ENCODE results near the gene DIPK1C.
"Not testable (repeated sequence)": the region's sequence is repeated elsewhere in the genome, so short reads cannot be mapped to it uniquely, and the experiment has no call there.

Gene DIPK1C

DNA sequence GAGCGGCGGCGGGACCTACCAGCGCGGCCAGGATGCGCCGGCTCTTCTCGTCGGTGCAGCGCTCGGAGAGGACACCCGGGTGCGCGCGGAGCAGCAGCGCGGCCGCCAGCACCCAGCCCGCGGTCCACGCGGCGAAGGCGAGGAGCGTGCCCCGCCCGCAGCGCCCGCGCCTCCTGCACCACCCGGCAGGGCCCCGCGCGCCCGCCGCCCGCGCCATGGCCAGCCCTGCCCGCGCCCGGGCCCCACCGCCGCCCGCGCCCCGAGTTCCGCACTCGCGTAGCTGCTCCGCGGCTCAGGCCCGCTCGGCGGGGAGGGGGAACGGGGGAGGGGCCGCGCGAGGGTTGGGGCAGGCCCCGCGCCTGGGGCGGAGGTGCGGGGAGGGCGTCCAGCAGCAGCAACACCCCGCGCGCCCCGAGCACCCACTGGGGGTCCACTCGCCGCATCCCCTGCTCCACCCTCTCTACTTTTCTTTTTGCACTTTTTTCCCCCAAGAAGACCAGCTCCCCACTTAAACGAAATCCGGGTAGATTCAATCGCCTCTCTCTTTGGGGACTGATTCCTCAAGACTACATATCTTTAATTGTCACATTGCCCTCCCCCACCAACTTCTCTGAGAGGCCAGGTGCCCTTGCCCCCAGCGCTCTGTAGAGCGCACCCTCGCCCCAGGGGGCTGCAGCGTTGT, at the start of gene DIPK1C:
Gene DIPK1C (minus strand): TSS at position 266 of the 682 bp plus-strand sequence. CDS start 49 bp downstream, at position 217.
- no peak for DNase-seq

- no peak for DNase-seq
Measured at GRCh38 chr18:74506448-74507084, 49.5 kb upstream of the DIPK1C start.

DNA sequence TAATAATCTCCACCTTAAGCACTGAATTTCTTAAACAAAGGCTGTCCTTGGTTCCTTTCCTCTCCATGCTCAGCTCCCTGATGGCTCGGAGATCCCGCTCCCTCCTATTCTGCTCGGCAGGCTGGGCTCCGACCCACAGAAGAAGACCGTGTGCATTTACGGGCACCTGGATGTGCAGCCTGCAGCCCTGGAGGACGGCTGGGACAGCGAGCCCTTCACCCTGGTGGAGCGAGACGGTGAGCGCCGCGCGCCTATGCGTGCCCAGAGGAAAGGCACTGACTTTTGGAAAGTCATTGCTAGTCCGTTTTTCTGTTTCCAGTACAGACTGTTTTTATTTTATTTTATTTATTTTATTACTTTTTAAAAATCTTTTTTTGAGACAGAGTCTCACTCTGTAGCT, 48.7 kb upstream of the DIPK1C start:
- no peak for DNase-seq

DNA sequence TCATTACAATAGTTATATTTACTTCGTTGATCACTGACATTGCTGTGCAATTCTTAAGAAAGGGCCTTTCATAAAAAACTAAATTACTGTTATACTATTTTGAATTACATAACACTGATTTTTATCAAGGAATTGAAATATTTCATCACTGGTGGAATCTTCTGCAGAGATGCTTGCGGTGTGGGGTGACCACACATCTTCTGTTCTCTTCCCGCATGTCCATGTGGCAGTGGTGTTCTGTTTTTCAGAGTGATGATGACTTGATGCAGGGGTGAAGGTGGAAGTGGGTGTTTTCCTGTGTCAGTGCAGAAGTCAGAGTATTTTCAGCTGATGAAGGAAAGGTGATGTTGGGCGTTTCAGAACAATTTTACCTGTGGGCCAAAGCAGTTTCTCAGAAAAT, 46.0 kb upstream of the DIPK1C start:
- no peak for DNase-seq

DNA sequence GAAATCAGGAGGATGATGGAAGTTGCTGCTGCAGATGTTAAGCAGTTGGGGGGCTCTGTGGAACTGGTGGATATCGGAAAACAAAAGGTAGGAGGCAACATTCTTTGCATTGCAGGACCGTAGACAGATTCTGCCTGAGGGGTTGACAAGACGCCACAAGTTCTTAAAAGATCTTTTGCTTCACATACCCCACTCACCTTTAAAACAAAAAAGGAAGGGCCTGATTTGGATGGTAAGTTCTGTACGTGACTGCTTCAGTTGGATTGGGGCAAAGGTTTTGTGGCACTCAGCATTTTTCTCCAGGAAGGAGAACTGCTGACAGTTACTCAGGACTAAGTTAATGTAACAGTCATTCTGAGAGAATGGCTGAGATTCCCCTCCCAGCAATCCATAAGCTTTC, 44.3 kb upstream of the DIPK1C start:
- no peak for DNase-seq

- DNase-seq, result not testable (repeated sequence)
Measured at GRCh38 chr18:74500774-74501173, 43.7 kb upstream of the DIPK1C start.

- no peak for DNase-seq
Measured at GRCh38 chr18:74500372-74500771, 43.3 kb upstream of the DIPK1C start.

- DNase-seq, result no peak
Measured at GRCh38 chr18:74499633-74500032, 42.5 kb upstream of the DIPK1C start.

- no peak for DNase-seq
Measured at GRCh38 chr18:74498712-74499627, 41.9 kb upstream of the DIPK1C start.

DNA sequence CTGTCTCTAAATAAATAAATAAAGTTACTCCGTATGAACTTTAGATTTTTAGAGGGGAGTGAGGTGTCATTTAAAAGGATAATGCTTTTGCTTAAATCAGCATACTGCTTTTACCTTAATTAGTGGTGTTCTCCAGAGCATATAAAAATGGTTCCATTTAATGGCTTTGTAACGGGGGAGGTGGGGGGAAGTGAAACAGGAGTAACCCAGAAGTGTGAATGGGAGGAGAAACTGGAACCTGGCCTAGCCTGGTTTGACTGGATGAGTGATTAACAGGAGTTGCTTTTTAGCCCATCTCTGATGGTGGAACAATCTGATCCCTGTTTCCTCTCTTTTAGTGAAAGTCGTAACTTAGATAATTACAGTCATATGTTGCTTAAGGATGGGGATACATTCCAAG, 40.7 kb upstream of the DIPK1C start:
- no peak for DNase-seq

DNA sequence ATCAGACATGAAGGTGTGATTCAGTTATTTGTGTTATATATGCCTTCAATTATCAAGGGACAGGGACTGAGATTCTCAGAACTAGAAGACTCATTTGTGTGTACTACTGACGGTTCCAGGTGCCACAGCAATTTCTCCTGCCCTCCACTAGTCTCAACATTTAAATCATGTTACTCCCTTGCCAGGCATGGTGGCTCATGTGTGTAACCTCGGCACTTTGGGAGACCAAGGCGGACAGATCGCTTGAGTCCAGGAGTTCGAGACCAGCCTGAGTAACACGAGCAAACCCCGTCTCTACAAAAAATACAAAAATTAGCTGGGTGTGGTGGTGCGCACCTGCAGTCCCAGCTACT, 40.2 kb upstream of the DIPK1C start:
- no peak for DNase-seq

DNA sequence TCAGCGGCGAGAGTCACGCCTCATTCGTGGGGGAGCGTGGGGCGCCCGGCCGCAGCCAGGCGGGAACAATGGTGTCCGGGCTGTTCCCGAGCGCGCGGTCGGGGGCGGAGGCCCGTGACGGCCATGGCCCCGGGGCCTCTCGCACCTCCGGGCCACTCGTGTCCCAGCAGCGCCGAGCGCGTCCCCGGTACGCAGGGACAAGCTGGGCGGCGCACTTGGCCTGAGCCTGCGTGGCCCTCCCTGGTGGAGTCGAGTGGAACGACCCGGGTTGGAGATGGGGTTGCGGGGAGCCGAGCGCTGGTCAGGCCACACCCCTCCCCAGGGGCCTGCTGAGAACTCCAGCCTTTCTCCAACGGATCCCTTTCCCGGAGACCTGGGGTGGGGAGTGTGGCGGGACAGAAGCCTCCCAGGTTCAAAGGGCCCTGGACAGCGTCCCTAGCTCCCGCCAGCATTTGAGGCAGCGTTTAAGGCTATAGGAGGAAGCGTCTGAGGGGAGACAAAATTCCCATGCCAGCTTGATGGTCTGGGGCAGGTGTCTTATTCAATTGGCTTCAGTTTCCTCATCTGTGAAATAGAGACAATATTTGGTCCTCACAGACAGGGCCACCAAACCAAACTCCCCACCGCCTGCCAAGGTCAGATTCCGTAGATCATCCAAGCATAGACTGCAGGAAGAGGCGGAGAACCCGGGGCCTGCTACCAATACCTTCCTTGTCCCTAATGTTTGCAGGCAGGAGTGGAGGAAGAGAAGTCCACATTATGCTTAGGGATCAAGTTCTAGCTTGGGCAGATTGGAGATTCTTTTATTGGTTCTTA, 39.6 kb upstream of the DIPK1C start:
- DNase-seq, result no peak

DNA sequence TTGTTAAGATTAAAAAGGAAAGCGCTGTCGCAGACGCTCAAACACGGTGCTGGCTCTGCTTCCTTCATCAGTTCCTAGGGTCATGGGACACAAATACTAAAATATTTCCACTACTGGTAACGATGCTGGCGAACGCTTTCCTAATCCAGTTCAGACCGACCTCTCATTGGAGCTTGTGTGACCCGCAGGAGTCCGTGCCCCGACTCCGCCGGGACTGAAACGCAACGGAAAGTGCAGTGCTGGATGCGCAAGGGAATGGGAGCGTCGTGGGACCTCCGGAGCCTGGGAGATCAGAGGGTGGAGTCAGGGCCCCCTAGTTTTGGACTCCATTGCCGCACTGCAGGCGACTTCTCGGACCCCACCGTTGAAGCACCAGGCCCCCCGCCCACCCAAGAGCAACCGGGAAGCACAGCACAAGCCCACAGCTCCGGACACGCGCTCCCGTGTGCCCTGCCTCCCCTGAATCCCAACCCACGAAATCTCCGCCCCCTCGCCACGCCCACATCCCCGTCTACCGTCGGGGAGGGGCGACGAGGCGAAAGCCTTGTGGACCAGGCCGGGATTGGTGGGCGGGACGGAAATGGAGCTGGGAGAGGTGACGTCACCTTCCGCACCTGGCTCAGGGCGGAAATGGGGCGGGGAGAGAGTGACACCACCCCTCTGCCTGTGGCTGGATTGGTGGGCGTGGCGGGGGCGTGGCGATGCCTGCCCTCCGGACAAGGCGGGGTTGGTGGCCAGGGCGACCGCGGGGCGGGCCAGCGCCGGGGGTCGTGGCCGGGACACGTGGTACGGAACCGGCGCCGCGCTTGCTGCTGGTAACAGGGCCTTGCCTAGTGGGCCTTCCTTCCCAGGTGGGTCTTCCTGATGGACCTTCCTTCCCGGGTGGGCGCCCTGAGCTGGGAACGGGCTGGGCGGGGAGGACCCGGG, 38.7 kb upstream of the DIPK1C start, which contains the start of gene CNDP2:
Gene CNDP2 (plus strand): TSS at position 783 of the 927 bp plus-strand sequence. CDS start 3,611 bp downstream, outside the sequence.
- DNase-seq, result peak; percentile 88

GRCh38 chr18:74494514-74494913, 37.4 kb upstream of the DIPK1C start:
- no peak for DNase-seq

GRCh38 chr18:74493689-74494088, 36.6 kb upstream of the DIPK1C start:
- DNase-seq, result no peak

- no peak for DNase-seq
Measured at GRCh38 chr18:74492259-74492658, 35.2 kb upstream of the DIPK1C start.

GRCh38 chr18:74489676-74490075, 32.6 kb upstream of the DIPK1C start:
- no peak for DNase-seq

DNA sequence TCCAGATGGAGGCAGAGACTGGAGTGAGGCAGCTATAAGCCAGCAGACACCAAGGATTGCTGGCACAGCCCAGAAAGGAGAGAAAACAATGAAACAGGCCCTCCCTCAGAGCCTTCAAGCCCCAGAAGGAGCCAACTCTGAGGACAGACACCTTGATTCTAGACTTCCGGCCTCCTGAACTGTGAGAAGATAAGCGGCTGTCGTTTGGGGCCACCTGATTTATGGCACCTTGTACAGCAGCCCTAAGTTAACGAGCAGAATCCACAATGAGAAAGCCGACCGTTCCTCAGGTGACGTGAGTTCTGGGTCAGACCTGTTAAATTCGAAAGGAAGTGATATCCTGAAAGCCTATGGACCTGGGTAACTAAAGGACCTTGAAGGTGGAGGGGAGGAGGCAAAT, 31.8 kb upstream of the DIPK1C start:
- no peak for DNase-seq

DNA sequence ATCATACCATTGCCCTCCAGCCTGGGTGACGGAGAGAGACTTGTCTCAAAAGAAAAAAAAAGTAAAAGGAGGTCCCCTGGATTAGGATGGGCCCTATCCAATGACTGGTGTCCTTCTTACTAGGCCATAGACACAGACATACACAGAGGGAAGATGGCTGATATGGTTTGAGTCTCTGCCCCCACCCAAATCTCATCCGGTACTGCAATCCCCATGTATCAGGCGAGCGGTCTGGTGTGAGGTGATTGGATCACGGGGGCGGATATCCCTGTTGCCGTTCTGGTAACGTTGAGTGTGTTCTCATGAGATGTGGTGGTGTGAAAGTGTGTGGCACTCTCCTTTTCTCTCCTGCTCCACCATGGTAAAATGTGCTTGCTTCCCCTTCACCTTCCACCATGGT, 31.2 kb upstream of the DIPK1C start:
- no peak for DNase-seq

- DNase-seq, result no peak
Measured at GRCh38 chr18:74486119-74486849, 29.2 kb upstream of the DIPK1C start.

- DNase-seq, result no peak
Measured at GRCh38 chr18:74482697-74483096, 25.6 kb upstream of the DIPK1C start.

Measured in NCI-H1694 treated with DMSO at 0.1 percent for 48 hours (cell line).